ENCODE measurements around the gene MYO1H.
"Not testable (repeated sequence)": the region's sequence is repeated elsewhere in the genome, so short reads cannot be mapped to it uniquely, and the experiment has no call there.

MYO1H gene

GRCh38 chr12:109435428-109436187 is 87.9 kb downstream of the MYO1H start:
- Histone ChIP-seq H3K9me3 (no peaks in the 10 kb centered on the region), H3K36me3 (replicated peaks) (no peaks in the 10 kb centered on the region), H3K27me3 (ENCODE audit: low read depth) (no peaks in the 10 kb centered on the region), H3K4me1 (no peaks in the 10 kb centered on the region), H3K4me3 (no peak overlapping the region)
- DNase-seq (ENCODE audit: low spot score in 2 of 2) = no peak
- in situ Hi-C loops (cut with MboI; ENCODE audit: low sequenced_read_pairs) = loop anchor here (10.0 kb wide), 1 partner anchor 339 kb away; no protein-coding TSS in a partner anchor

GRCh38 chr12:109436188-109436560 is 88.5 kb downstream of the MYO1H start:
- no peak for DNase-seq (ENCODE audit: low spot score in 2 of 2)
- in situ Hi-C loops (cut with MboI; ENCODE audit: low sequenced_read_pairs) = loop anchor here (10.0 kb wide), 1 partner anchor 339 kb away; no protein-coding TSS in a partner anchor
- Histone ChIP-seq H3K27me3 (ENCODE audit: low read depth) (no peaks in the 10 kb centered on the region), H3K36me3 (replicated peaks) (no peaks in the 10 kb centered on the region), H3K9me3 (no peaks in the 10 kb centered on the region), H3K4me1 (no peaks in the 10 kb centered on the region), H3K4me3 (no peak overlapping the region)

- no peak for DNase-seq (ENCODE audit: low spot score in 2 of 2)
- Histone ChIP-seq H3K4me3 (no peak overlapping the region), H3K4me1 (no peaks in the 10 kb centered on the region), H3K36me3 (replicated peaks) (no peaks in the 10 kb centered on the region), H3K9me3 (no peaks in the 10 kb centered on the region), H3K27me3 (ENCODE audit: low read depth) (no peaks in the 10 kb centered on the region)
- in situ Hi-C loops (cut with MboI; ENCODE audit: low sequenced_read_pairs) = loop anchor here (10.0 kb wide), 1 partner anchor 336 kb away; no protein-coding TSS in a partner anchor
These were observed 91.5 kb downstream of the MYO1H start for GRCh38 chr12:109439181-109439580.

- H3K27me3 ChIP-seq (ENCODE audit: low read depth); H3K4me3 ChIP-seq; DNase-seq (ENCODE audit: low spot score in 2 of 2); H3K4me1 ChIP-seq; H3K9me3 ChIP-seq; H3K36me3 ChIP-seq (replicated peaks): not testable (repeated sequence)
- in situ Hi-C loops (cut with MboI; ENCODE audit: low sequenced_read_pairs) = loop anchor here (10.0 kb wide), 1 partner anchor 335 kb away; no protein-coding TSS in a partner anchor
These were observed 92.3 kb downstream of the MYO1H start for GRCh38 chr12:109439951-109440350.

- DNase-seq (ENCODE audit: low spot score in 2 of 2) = peak in 1 of 2 experiments; percentile 23
- in situ Hi-C loops (cut with MboI; ENCODE audit: low sequenced_read_pairs) = no loop called here
- H3K9me3 ChIP-seq = no peaks in the 10 kb centered on the region
These were observed 93.3 kb downstream of the MYO1H start for GRCh38 chr12:109440851-109441490.

GRCh38 chr12:109443794-109444193 is 96.1 kb downstream of the MYO1H start:
- in situ Hi-C loops (cut with MboI; ENCODE audit: low sequenced_read_pairs) = no loop called here
- no peaks in the 10 kb centered on the region for H3K27me3 ChIP-seq (ENCODE audit: low read depth)
- H3K4me3 ChIP-seq = no peak overlapping the region

More at GRCh38 chr12:109440851-109441490, 93.3 kb downstream of the MYO1H start:
- Histone ChIP-seq H3K4me1 (no peaks in the 10 kb centered on the region), H3K36me3 (replicated peaks) (no peaks in the 10 kb centered on the region), H3K4me3 (no peak overlapping the region), H3K27me3 (ENCODE audit: low read depth) (no peaks in the 10 kb centered on the region)

GRCh38 chr12:109444259-109444658 is 96.6 kb downstream of the MYO1H start:
- H3K36me3 ChIP-seq (replicated peaks) = peaks cover 10% of the 10 kb centered on the region
- H3K4me3 ChIP-seq = no peak overlapping the region
- H3K4me1 ChIP-seq = no peaks in the 10 kb centered on the region
- DNase-seq (ENCODE audit: low spot score in 2 of 2) = no peak
- no peaks in the 10 kb centered on the region for H3K9me3 ChIP-seq
- in situ Hi-C loops (cut with MboI; ENCODE audit: low sequenced_read_pairs) = no loop called here
- no peaks in the 10 kb centered on the region for H3K27me3 ChIP-seq (ENCODE audit: low read depth)

More at GRCh38 chr12:109443794-109444193, 96.1 kb downstream of the MYO1H start:
- Histone ChIP-seq H3K4me1 (no peaks in the 10 kb centered on the region), H3K36me3 (replicated peaks) (peaks cover 10% of the 10 kb centered on the region), H3K9me3 (no peaks in the 10 kb centered on the region)
- no peak for DNase-seq (ENCODE audit: low spot score in 2 of 2)

- no peaks in the 10 kb centered on the region for H3K4me1 ChIP-seq
- no peak overlapping the region for H3K4me3 ChIP-seq
- in situ Hi-C loops (cut with MboI; ENCODE audit: low sequenced_read_pairs) = no loop called here
- no peak for DNase-seq (ENCODE audit: low spot score in 2 of 2)
- peaks cover 10% of the 10 kb centered on the region for H3K36me3 ChIP-seq (replicated peaks)
- H3K27me3 ChIP-seq (ENCODE audit: low read depth) = no peaks in the 10 kb centered on the region
- H3K9me3 ChIP-seq = no peaks in the 10 kb centered on the region
These were observed 97.5 kb downstream of the MYO1H start for GRCh38 chr12:109445191-109445609.

- DNase-seq (ENCODE audit: low spot score in 2 of 2) = no peak
- Histone ChIP-seq H3K9me3 (no peaks in the 10 kb centered on the region), H3K4me3 (no peak overlapping the region), H3K4me1 (no peaks in the 10 kb centered on the region), H3K27me3 (ENCODE audit: low read depth) (no peaks in the 10 kb centered on the region), H3K36me3 (replicated peaks) (peaks cover 12% of the 10 kb centered on the region)
- in situ Hi-C loops (cut with MboI; ENCODE audit: low sequenced_read_pairs) = no loop called here
These were observed 99.2 kb downstream of the MYO1H start for GRCh38 chr12:109446869-109447268.

- no peak overlapping the region for H3K4me3 ChIP-seq
- DNase-seq (ENCODE audit: low spot score in 2 of 2) = no peak
- no peaks in the 10 kb centered on the region for H3K9me3 ChIP-seq
- no peaks in the 10 kb centered on the region for H3K4me1 ChIP-seq
- peaks cover 13% of the 10 kb centered on the region for H3K36me3 ChIP-seq (replicated peaks)
- no peaks in the 10 kb centered on the region for H3K27me3 ChIP-seq (ENCODE audit: low read depth)
- in situ Hi-C loops (cut with MboI; ENCODE audit: low sequenced_read_pairs) = no loop called here
These were observed 99.8 kb downstream of the MYO1H start for GRCh38 chr12:109447482-109447881.

- H3K36me3 ChIP-seq (replicated peaks) = peaks cover 17% of the 10 kb centered on the region
- H3K27me3 ChIP-seq (ENCODE audit: low read depth) = no peaks in the 10 kb centered on the region
- no peaks in the 10 kb centered on the region for H3K4me1 ChIP-seq
- in situ Hi-C loops (cut with MboI; ENCODE audit: low sequenced_read_pairs) = no loop called here
- no peak for DNase-seq (ENCODE audit: low spot score in 2 of 2)
- no peaks in the 10 kb centered on the region for H3K9me3 ChIP-seq
- no peak overlapping the region for H3K4me3 ChIP-seq
These were observed 100.6 kb downstream of the MYO1H start for GRCh38 chr12:109448272-109448671.

GRCh38 chr12:109448707-109449390 is 101.1 kb downstream of the MYO1H start:
- peaks cover 23% of the 10 kb centered on the region for H3K36me3 ChIP-seq (replicated peaks)
- DNase-seq (ENCODE audit: low spot score in 2 of 2) = no peak
- in situ Hi-C loops (cut with MboI; ENCODE audit: low sequenced_read_pairs) = no loop called here
- H3K27me3 ChIP-seq (ENCODE audit: low read depth) = no peaks in the 10 kb centered on the region
- H3K9me3 ChIP-seq = no peaks in the 10 kb centered on the region
- no peaks in the 10 kb centered on the region for H3K4me1 ChIP-seq
- H3K4me3 ChIP-seq = no peak overlapping the region

GRCh38 chr12:109449845-109450532 is 102.3 kb downstream of the MYO1H start:
- no peaks in the 10 kb centered on the region for H3K9me3 ChIP-seq
- H3K36me3 ChIP-seq (replicated peaks) = peaks cover 34% of the 10 kb centered on the region
- DNase-seq (ENCODE audit: low spot score in 2 of 2) = no peak
- no peaks in the 10 kb centered on the region for H3K4me1 ChIP-seq
- no peak overlapping the region for H3K4me3 ChIP-seq
- no peaks in the 10 kb centered on the region for H3K27me3 ChIP-seq (ENCODE audit: low read depth)
- in situ Hi-C loops (cut with MboI; ENCODE audit: low sequenced_read_pairs) = no loop called here

All from HAP-1 (cell line).